Tibial artery (tissue), 4 donors: ENCODE data around the gene UBL5.

Source experiments
- DNase-seq, 2 donors: peaks; one replicate each; pipeline ENCODE4 v3.0.0-alpha.2; 2019
- H3K27ac ChIP-seq, 2 donors: fragments of 200-600 bp; sonication (generic) in 1 of 2; 1 replicate in 1 of 2; 2 replicates in 1 of 2; pipeline ENCODE4 v1.5.1; 2018 to 2019; ENCODE audit warnings: mild to moderate bottlenecking in 1 of 2
- H3K27me3 ChIP-seq, 2 donors: fragments of 200-600 bp; sonication (generic) in 1 of 2; one replicate each; pipeline versions ENCODE4 v1.5.1 to v1.6.0; 2016 to 2019
- H3K36me3 ChIP-seq, 3 donors: fragments of 200-600 bp; sonication (generic) in 2 of 3; one replicate each; pipeline ENCODE4 v1.5.1; 2016 to 2019; ENCODE audit warnings: mild to moderate bottlenecking in 2 of 3
- H3K4me1 ChIP-seq, 4 donors: fragments of 200-600 bp; sonication (generic) in 2 of 4; 1 replicate in 3 of 4; 2 replicates in 1 of 4; pipeline ENCODE4 v1.5.1; 2016 to 2019
- H3K4me3 ChIP-seq, 2 donors: fragments of 200-600 bp; sonication (generic) in 1 of 2; 1 replicate in 1 of 2; 2 replicates in 1 of 2; pipeline ENCODE4 v1.5.1; 2018 to 2019; ENCODE audit warnings: mild to moderate bottlenecking in 2 of 2
- H3K9me3 ChIP-seq, 3 donors: fragments of 200-600 bp; sonication (generic) in 1 of 3; one replicate each; pipeline ENCODE4 v1.5.1; 2016 to 2019
- CTCF ChIP-seq, 2 experiments: fragments of 200-600 bp in 1 of 2; fragments of 450-650 bp in 1 of 2; IDR thresholded peaks; one replicate each; pipeline ENCODE4 v1.5.1; 2017 to 2019; ENCODE audit warnings: antibody characterized with exemption in 2 of 2, mild to moderate bottlenecking in 1 of 2, moderate library complexity in 1 of 2
- intact Hi-C: fragments of 100-400 bp; cut with DNase I; formaldehyde crosslinking; loops from one replicate; pipeline ENCODE4 v1.15.0; 2023; ENCODE audit warnings: low total_unique reads

The UBL5 gene

GRCh38 chr19:9806803-9807202 lies 20.9 kb upstream of the UBL5 start:
- H3K4me1 ChIP-seq = no peaks in the 10 kb centered on the region
- H3K4me3 ChIP-seq = no peak overlapping the region
- DNase-seq = no peak
- no peaks in the 10 kb centered on the region for H3K27me3 ChIP-seq
- H3K36me3 ChIP-seq = peaks cover 37 to 58% (median 41%) of the 10 kb centered on the region in 3 donors
- no peaks in the 10 kb centered on the region for H3K9me3 ChIP-seq
- intact Hi-C loops = loop anchor here (10.0 kb wide), 1 partner anchor 602 kb away; no protein-coding TSS in a partner anchor
- H3K27ac ChIP-seq = no peak overlapping the region
- TF ChIP-seq CTCF (IDR thresholded peaks at IDR 0.05) = no peak

GRCh38 chr19:9808855-9809824 lies 18.6 kb upstream of the UBL5 start:
- no peaks in the 10 kb centered on the region for H3K4me1 ChIP-seq
- H3K27me3 ChIP-seq = no peaks in the 10 kb centered on the region
- no peak overlapping the region for H3K4me3 ChIP-seq
- DNase-seq = no peak
- no peak overlapping the region for H3K27ac ChIP-seq
- no peak for TF ChIP-seq CTCF (IDR thresholded peaks at IDR 0.05)
- H3K9me3 ChIP-seq = no peaks in the 10 kb centered on the region
- peaks cover 39 to 73% (median 52%) of the 10 kb centered on the region in 3 donors for H3K36me3 ChIP-seq
- intact Hi-C loops = loop anchor here (10.0 kb wide), 1 partner anchor 604 kb away; no protein-coding TSS in a partner anchor

GRCh38 chr19:9811139-9811538 lies 16.6 kb upstream of the UBL5 start:
- H3K9me3 ChIP-seq = no peaks in the 10 kb centered on the region
- peaks cover 39 to 82% (median 51%) of the 10 kb centered on the region in 3 donors for H3K36me3 ChIP-seq
- DNase-seq = no peak
- H3K4me3 ChIP-seq = no peak overlapping the region
- TF ChIP-seq CTCF (IDR thresholded peaks at IDR 0.05) = no peak
- intact Hi-C loops = no loop called here
- H3K27me3 ChIP-seq = no peaks in the 10 kb centered on the region
- no peak overlapping the region for H3K27ac ChIP-seq
- H3K4me1 ChIP-seq = peaks cover 0 to 1% (median 0%) of the 10 kb centered on the region in 4 donors

- Histone ChIP-seq H3K4me1 (peaks cover 0 to 28% (median 20%) of the 10 kb centered on the region in 4 donors), H3K27ac (peak overlapping the region; percentile 92 to 96), H3K9me3 (no peaks in the 10 kb centered on the region), H3K36me3 (peaks cover 3 to 22% (median 12%) of the 10 kb centered on the region in 3 donors), H3K4me3 (peak overlapping the region; percentile 88 to 99), H3K27me3 (no peaks in the 10 kb centered on the region)
- DNase-seq = no peak
- no peak for TF ChIP-seq CTCF (IDR thresholded peaks at IDR 0.05)
- intact Hi-C loops = no loop called here
Observed at GRCh38 chr19:9818175-9818733, 9.5 kb upstream of the UBL5 start.

- intact Hi-C loops = no loop called here
- no peak for TF ChIP-seq CTCF (IDR thresholded peaks at IDR 0.05)
- peak; percentile 100 for DNase-seq
- H3K36me3 ChIP-seq = peaks cover 3 to 21% (median 5%) of the 10 kb centered on the region in 3 donors
- no peaks in the 10 kb centered on the region for H3K9me3 ChIP-seq
- peak within 1 kb of the TSS; percentile 92 to 96 for H3K27ac ChIP-seq
- no peaks in the 10 kb centered on the region for H3K27me3 ChIP-seq
- peaks cover 0 to 28% (median 20%) of the 10 kb centered on the region in 4 donors for H3K4me1 ChIP-seq
- H3K4me3 ChIP-seq = peak within 1 kb of the TSS; percentile 88 to 99
Observed at GRCh38 chr19:9818734-9819595, 8.8 kb upstream of the UBL5 start, which contains the start of gene FBXL12. Gene FBXL12 (minus strand): TSS chr19:9819079. CDS start chr19:9818813, 266 bp downstream.
